ENCODE measurements around the gene DPEP2. TPM values are rescaled to one million over a fixed set of nuclear protein-coding genes. Genes with fewer than 3 reads are reported as not detected.

The DPEP2 gene
- total RNA-seq, 1 donor from 2014 or later = not detected

GRCh38 chr16:67986949-67987348 is 12.3 kb downstream of the DPEP2 start:
- TF ChIP-seq CTCF (IDR thresholded peaks at IDR 0.05; ENCODE audit: insufficient read depth, low read length, poor library complexity, severe bottlenecking) = no peak
- Histone ChIP-seq H3K4me3 (ENCODE audit: low read depth, low read length) (no peak overlapping the region), H3K27me3 (ENCODE audit: control insufficient read depth, insufficient read depth, low read length) (no peaks in the 10 kb centered on the region), H3K36me3 (ENCODE audit: control insufficient read depth, insufficient read depth, low read length) (no peaks in the 10 kb centered on the region)
- DNase-seq (ENCODE audit: low read depth) = no peak

- H3K36me3 ChIP-seq (ENCODE audit: control insufficient read depth, insufficient read depth, low read length) = no peaks in the 10 kb centered on the region
- no peak for DNase-seq (ENCODE audit: low read depth)
Measured at GRCh38 chr16:67982011-67982696, 17.1 kb downstream of the DPEP2 start.

GRCh38 chr16:67979955-67980678 is 19.2 kb downstream of the DPEP2 start, which contains the start of gene DPEP3:
TSS of gene DPEP3 (minus strand) at chr16:67980499. CDS start at chr16:67980380, 119 bp downstream.
- H3K27me3 ChIP-seq (ENCODE audit: control insufficient read depth, insufficient read depth, low read length) = peaks cover 22% of the 10 kb centered on the region
- DNase-seq (ENCODE audit: low read depth) = no peak
- no peaks in the 10 kb centered on the region for H3K36me3 ChIP-seq (ENCODE audit: control insufficient read depth, insufficient read depth, low read length)
- TF ChIP-seq CTCF (IDR thresholded peaks at IDR 0.05; ENCODE audit: insufficient read depth, low read length, poor library complexity, severe bottlenecking) = peak; percentile 44
- no peak within 1 kb of the TSS for H3K4me3 ChIP-seq (ENCODE audit: low read depth, low read length)

More at GRCh38 chr16:67982011-67982696, 17.1 kb downstream of the DPEP2 start:
- Histone ChIP-seq H3K27me3 (ENCODE audit: control insufficient read depth, insufficient read depth, low read length) (peaks cover 15% of the 10 kb centered on the region), H3K4me3 (ENCODE audit: low read depth, low read length) (no peak overlapping the region)
- no peak for TF ChIP-seq CTCF (IDR thresholded peaks at IDR 0.05; ENCODE audit: insufficient read depth, low read length, poor library complexity, severe bottlenecking)

- no peak for DNase-seq (ENCODE audit: low read depth)
- TF ChIP-seq CTCF (IDR thresholded peaks at IDR 0.05; ENCODE audit: insufficient read depth, low read length, poor library complexity, severe bottlenecking) = no peak
- Histone ChIP-seq H3K36me3 (ENCODE audit: control insufficient read depth, insufficient read depth, low read length) (no peaks in the 10 kb centered on the region), H3K27me3 (ENCODE audit: control insufficient read depth, insufficient read depth, low read length) (peaks cover 22% of the 10 kb centered on the region), H3K4me3 (ENCODE audit: low read depth, low read length) (no peak overlapping the region)
Measured at GRCh38 chr16:67977469-67978227, 21.6 kb downstream of the DPEP2 start.

- no peak for TF ChIP-seq CTCF (IDR thresholded peaks at IDR 0.05; ENCODE audit: insufficient read depth, low read length, poor library complexity, severe bottlenecking)
- Histone ChIP-seq H3K27me3 (ENCODE audit: control insufficient read depth, insufficient read depth, low read length) (peaks cover 22% of the 10 kb centered on the region), H3K4me3 (ENCODE audit: low read depth, low read length) (no peak overlapping the region), H3K36me3 (ENCODE audit: control insufficient read depth, insufficient read depth, low read length) (no peaks in the 10 kb centered on the region)
- DNase-seq (ENCODE audit: low read depth) = no peak
Measured at GRCh38 chr16:67977005-67977404, 22.3 kb downstream of the DPEP2 start.

All from kidney epithelial cell (primary cell).